K562 (cell line): Measurements from ENCODE around the gene TRIM24. TPM values are rescaled to one million over a fixed set of nuclear protein-coding genes. Genes with fewer than 3 reads are reported as not detected.

Experiments
- CXXC5 ChIP-seq: fragments of 250-450 bp; sonication (Bioruptor Pico); IDR thresholded peaks from 2 replicates; pipeline ENCODE4 v1.8.0; 2022; ENCODE audit warnings: inconsistent platforms, mild to moderate bottlenecking, moderate library complexity
- FIP1L1 ChIP-seq: fragments of 200-400 bp; formaldehyde crosslinking; IDR thresholded peaks from 2 replicates; pipeline ENCODE4 v1.6.1; 2018; ENCODE audit warnings: mild to moderate bottlenecking, low read depth, low read length; ENCODE audit not compliant: poor library complexity, severe bottlenecking
- HIVEP1 ChIP-seq: fragments of 250-450 bp; sonication (Bioruptor Pico); IDR thresholded peaks from 2 replicates; pipeline ENCODE4 v1.4.0; 2020; ENCODE audit warnings: mild to moderate bottlenecking
- HLTF ChIP-seq: fragments of 450-650 bp; IDR thresholded peaks from 2 replicates; pipeline ENCODE4 v1.6.1; 2016
- MCM3 ChIP-seq: fragments of 450-650 bp; IDR thresholded peaks from 2 replicates; pipeline ENCODE4 v1.6.1; 2016
- NFE2 ChIP-seq: IDR thresholded peaks from 2 replicates; pipeline ENCODE4 v1.6.1; 2014; ENCODE audit warnings: antibody characterized with exemption, low read depth
- TBL1XR1 ChIP-seq, 2 experiments: IDR thresholded peaks; 2 replicates each; pipeline ENCODE4 v1.6.1; 2012; ENCODE audit warnings: improper control_type of control experiment in 2 of 2, low read length in 2 of 2, mild to moderate bottlenecking in 1 of 2
- polyA plus RNA-seq, 8 experiments: library from polyadenylated mRNA; depleted of rRNA in 4 of 8; stranded (reverse) in 5 of 8; unstranded in 3 of 8; fragments of >200 nt; fragmentation: Nextera tagmentation in 2 of 8; fragmentation: Illumina TruSeq in 1 of 8; extraction: Ambion mirVana in 2 of 8; extraction: Trizol in 1 of 8; gene quantifications; 2 replicates each; pipeline versions ENCODE4 v1.2.1 to v1.2.3, GENCODE V29; 2011 to 2014; ENCODE audit warnings: inconsistent platforms in 1 of 8, missing spikeins in 1 of 8
- total RNA-seq, 7 experiments: library from RNA; depleted of rRNA in 6 of 7; stranded (reverse); fragments of >200 nt in 6 of 7; fragmentation: Illumina TruSeq in 2 of 7; extraction: Trizol in 2 of 7; gene quantifications; 2 replicates each; pipeline versions ENCODE4 v1.2.1 to v1.2.3, GENCODE V29; 2011 to 2021; ENCODE audit warnings: low replicate concordance in 1 of 7
- TF ChIP-seq, protein P1 (sequence below): sonication (generic); formaldehyde crosslinking; IDR thresholded peaks from 2 replicates; pipeline ENCODE4 v1.8.1; 2023; ENCODE audit warnings: missing genetic modification reagents, mild to moderate bottlenecking, borderline replicate concordance
- TF ChIP-seq, protein P2 (sequence below), 2 experiments: fragments of 450-650 bp; IDR thresholded peaks; 2 replicates each; pipeline ENCODE4 v1.6.1; 2016; ENCODE audit warnings: mild to moderate bottlenecking in 2 of 2, borderline replicate concordance in 1 of 2, low read depth in 1 of 2, moderate library complexity in 1 of 2
- TF ChIP-seq, protein P3 (sequence below): sonication (generic); formaldehyde crosslinking; IDR thresholded peaks from 2 replicates; pipeline ENCODE4 v1.8.0; 2022; ENCODE audit warnings: mild to moderate bottlenecking, missing genetic modification reagents

The TRIM24 gene
- total and polyA plus RNA-seq, 9 of the 15 experiments (the other 6 are each of a cell fraction or from before 2014, with no cell fraction given) = 13.4 to 74.0 (median 41.7) TPM

DNA sequence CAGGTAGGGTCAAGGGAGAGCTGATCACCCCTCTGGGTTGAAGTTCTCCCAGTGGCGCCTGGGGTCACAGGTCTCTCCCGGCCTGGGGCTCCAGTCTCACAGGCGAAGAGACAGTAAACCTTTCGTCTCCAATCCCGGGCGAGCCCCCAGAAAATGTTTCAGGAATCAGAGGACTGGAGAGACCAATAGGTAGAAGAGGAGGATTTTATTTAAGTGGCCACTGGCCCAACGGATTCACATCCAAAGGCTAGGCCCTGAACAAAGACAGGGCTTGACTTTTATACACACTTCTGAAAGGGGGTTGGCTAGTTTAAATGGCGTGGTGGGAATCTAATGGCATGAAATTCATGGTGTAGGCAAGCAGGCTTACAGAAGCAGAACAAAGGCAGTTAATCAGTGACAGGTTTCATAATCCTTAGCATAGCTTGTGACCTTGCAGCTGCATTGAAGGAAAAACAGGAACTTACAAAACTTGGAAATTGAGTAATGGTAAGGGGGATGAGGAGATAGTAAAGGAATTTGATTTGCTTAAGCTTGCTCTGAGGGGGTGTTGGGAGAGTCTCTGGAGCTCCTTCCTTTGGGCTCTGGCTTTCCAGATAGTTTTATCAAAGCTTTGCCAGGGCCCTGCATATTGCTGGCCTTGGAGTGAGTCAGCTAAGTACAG is 105.5 kb downstream of the TRIM24 start (continued):
- TF ChIP-seq, protein P1, sequence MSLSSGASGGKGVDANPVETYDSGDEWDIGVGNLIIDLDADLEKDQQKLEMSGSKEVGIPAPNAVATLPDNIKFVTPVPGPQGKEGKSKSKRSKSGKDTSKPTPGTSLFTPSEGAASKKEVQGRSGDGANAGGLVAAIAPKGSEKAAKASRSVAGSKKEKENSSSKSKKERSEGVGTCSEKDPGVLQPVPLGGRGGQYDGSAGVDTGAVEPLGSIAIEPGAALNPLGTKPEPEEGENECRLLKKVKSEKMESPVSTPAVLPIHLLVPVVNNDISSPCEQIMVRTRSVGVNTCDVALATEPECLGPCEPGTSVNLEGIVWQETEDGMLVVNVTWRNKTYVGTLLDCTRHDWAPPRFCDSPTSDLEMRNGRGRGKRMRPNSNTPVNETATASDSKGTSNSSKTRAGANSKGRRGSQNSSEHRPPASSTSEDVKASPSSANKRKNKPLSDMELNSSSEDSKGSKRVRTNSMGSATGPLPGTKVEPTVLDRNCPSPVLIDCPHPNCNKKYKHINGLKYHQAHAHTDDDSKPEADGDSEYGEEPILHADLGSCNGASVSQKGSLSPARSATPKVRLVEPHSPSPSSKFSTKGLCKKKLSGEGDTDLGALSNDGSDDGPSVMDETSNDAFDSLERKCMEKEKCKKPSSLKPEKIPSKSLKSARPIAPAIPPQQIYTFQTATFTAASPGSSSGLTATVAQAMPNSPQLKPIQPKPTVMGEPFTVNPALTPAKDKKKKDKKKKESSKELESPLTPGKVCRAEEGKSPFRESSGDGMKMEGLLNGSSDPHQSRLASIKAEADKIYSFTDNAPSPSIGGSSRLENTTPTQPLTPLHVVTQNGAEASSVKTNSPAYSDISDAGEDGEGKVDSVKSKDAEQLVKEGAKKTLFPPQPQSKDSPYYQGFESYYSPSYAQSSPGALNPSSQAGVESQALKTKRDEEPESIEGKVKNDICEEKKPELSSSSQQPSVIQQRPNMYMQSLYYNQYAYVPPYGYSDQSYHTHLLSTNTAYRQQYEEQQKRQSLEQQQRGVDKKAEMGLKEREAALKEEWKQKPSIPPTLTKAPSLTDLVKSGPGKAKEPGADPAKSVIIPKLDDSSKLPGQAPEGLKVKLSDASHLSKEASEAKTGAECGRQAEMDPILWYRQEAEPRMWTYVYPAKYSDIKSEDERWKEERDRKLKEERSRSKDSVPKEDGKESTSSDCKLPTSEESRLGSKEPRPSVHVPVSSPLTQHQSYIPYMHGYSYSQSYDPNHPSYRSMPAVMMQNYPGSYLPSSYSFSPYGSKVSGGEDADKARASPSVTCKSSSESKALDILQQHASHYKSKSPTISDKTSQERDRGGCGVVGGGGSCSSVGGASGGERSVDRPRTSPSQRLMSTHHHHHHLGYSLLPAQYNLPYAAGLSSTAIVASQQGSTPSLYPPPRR (CRISPR knock-in tag) = no peak
- TF ChIP-seq, protein P2, sequence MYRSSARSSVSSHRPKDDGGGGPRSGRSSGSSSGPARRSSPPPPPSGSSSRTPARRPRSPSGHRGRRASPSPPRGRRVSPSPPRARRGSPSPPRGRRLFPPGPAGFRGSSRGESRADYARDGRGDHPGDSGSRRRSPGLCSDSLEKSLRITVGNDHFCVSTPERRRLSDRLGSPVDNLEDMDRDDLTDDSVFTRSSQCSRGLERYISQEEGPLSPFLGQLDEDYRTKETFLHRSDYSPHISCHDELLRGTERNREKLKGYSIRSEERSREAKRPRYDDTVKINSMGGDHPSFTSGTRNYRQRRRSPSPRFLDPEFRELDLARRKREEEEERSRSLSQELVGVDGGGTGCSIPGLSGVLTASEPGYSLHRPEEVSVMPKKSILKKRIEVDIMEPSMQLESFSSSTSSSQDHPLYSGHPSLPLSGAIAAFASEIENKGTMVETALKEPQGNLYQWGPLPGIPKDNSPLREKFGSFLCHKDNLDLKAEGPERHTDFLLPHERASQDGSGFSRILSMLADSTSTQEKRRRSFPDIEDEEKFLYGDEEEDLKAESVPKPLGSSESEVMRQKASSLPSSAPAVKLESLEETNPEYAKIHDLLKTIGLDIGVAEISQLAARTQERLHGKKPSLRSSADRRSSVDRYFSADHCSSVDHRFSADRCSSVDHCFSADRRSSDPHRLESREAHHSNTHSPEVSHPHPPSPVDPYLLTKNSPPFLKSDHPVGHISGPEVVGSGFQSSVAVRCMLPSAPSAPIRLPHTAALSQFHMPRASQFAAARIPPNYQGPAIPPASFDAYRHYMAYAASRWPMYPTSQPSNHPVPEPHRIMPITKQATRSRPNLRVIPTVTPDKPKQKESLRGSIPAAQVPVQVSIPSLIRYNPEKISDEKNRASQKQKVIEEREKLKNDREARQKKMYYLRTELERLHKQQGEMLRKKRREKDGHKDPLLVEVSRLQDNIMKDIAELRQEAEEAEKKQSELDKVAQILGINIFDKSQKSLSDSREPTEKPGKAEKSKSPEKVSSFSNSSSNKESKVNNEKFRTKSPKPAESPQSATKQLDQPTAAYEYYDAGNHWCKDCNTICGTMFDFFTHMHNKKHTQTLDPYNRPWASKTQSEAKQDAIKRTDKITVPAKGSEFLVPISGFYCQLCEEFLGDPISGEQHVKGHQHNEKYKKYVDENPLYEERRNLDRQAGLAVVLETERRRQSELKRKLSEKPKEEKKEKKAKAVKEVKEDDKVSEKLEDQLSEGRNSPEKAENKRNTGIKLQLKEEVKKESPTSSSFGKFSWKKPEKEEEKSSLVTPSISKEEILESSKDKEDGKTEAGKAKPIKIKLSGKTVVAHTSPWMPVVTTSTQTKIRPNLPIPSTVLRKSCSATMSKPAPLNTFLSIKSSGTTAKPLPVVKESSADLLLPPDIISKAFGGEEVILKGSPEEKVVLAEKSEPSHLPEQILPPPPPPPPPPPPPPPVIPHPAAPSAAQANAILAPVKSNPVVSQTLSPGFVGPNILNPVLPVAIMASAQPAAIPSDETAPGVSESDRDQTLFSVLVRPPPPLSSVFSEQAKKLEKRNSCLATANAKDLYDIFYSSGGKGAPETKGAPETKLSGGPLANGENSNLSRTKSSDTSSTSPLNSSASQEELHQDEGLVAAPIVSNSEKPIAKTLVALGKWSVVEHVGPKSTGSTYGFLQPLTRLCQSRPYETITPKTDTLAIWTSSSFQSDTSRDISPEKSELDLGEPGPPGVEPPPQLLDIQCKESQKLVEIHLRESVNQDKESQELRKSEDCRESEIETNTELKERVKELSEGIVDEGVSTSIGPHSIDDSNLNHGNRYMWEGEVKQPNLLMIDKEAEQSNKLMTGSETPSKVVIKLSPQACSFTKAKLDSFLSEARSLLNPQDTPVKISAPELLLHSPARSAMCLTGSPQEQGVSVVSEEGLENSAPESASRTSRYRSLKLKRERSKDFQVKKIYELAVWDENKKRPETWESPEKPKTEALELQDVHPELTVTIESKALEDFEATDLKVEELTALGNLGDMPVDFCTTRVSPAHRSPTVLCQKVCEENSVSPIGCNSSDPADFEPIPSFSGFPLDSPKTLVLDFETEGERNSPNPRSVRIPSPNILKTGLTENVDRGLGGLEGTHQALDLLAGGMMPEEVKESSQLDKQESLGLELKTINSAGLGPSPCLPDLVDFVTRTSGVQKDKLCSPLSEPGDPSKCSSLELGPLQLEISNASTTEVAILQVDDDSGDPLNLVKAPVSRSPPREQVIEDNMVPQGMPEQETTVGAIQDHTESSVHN (IDR thresholded peaks at IDR 0.05; ENCODE audit: borderline replicate concordance in 1 of 2, low read depth in 1 of 2) = peak in 1 of 2 experiments; percentile 24; a peak in 1 of 4 replicates
- no peak for TF ChIP-seq CXXC5 (CRISPR knock-in tag)
- no peak for TF ChIP-seq TBL1XR1 (IDR thresholded peaks at IDR 0.05; ENCODE audit: low read length in 2 of 2)
- no peak for TF ChIP-seq FIP1L1
- peak; percentile 40; the same call in 1 of the 2 replicates for TF ChIP-seq NFE2
- peak; percentile 83; the same call in 1 of the 2 replicates for TF ChIP-seq HLTF
- no peak for TF ChIP-seq MCM3
- TF ChIP-seq, protein P3, sequence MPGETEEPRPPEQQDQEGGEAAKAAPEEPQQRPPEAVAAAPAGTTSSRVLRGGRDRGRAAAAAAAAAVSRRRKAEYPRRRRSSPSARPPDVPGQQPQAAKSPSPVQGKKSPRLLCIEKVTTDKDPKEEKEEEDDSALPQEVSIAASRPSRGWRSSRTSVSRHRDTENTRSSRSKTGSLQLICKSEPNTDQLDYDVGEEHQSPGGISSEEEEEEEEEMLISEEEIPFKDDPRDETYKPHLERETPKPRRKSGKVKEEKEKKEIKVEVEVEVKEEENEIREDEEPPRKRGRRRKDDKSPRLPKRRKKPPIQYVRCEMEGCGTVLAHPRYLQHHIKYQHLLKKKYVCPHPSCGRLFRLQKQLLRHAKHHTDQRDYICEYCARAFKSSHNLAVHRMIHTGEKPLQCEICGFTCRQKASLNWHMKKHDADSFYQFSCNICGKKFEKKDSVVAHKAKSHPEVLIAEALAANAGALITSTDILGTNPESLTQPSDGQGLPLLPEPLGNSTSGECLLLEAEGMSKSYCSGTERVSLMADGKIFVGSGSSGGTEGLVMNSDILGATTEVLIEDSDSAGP (CRISPR knock-in tag) = no peak
- no peak for TF ChIP-seq HIVEP1 (CRISPR knock-in tag)
